Breast epithelium (tissue), 4 donors: Measurements from ENCODE around the gene NTHL1. TPM values are rescaled to one million over a fixed set of nuclear protein-coding genes. Genes with fewer than 3 reads are reported as not detected.

Experiments
- DNase-seq, 2 donors: peaks; one replicate each; pipeline ENCODE4 v3.0.0-alpha.2; 2019; ENCODE audit warnings: low spot score in 2 of 2
- H3K27ac ChIP-seq, 2 donors: fragments of 200-600 bp; sonication (generic) in 1 of 2; one replicate each; pipeline ENCODE4 v1.5.1; 2016 to 2019; ENCODE audit warnings: mild to moderate bottlenecking in 1 of 2
- H3K27me3 ChIP-seq, 2 donors: fragments of 200-600 bp; sonication (generic) in 1 of 2; one replicate each; pipeline versions ENCODE4 v1.5.1 to v1.6.0; 2017 to 2019; ENCODE audit warnings: control low read depth in 1 of 2, mild to moderate bottlenecking in 1 of 2
- H3K36me3 ChIP-seq: fragments of 200-600 bp; one replicate; pipeline ENCODE4 v1.5.1; 2019
- H3K4me1 ChIP-seq, 2 donors: fragments of 200-600 bp; sonication (generic); one replicate each; pipeline ENCODE4 v1.5.1; 2016 to 2019; ENCODE audit warnings: control low read depth in 1 of 2
- H3K4me3 ChIP-seq, 3 donors: fragments of 200-600 bp; sonication (generic); 1 replicate in 2 of 3; 2 replicates in 1 of 3; pipeline ENCODE4 v1.5.1; 2016 to 2019; ENCODE audit warnings: mild to moderate bottlenecking in 3 of 3, moderate library complexity in 2 of 3
- H3K9me3 ChIP-seq, 2 donors: fragments of 200-600 bp; sonication (generic) in 1 of 2; one replicate each; pipeline ENCODE4 v1.5.1; 2016 to 2019; ENCODE audit warnings: control low read depth in 1 of 2
- CTCF ChIP-seq, 3 donors: fragments of 450-650 bp; IDR thresholded peaks; one replicate each; pipeline ENCODE4 v1.5.1; 2016 to 2017; ENCODE audit warnings: antibody characterized with exemption in 3 of 3, mild to moderate bottlenecking in 3 of 3, moderate library complexity in 3 of 3
- POLR2A ChIP-seq: fragments of 450-650 bp; IDR thresholded peaks from one replicate; pipeline ENCODE4 v1.6.1; 2016; ENCODE audit warnings: antibody characterized with exemption, mild to moderate bottlenecking, moderate library complexity
- POLR2AphosphoS5 ChIP-seq, 3 donors: sonication (generic); formaldehyde crosslinking; IDR thresholded peaks; one replicate each; pipeline ENCODE4 v1.6.1; 2017; ENCODE audit warnings: antibody characterized with exemption in 3 of 3
- intact Hi-C: fragments of 100-400 bp; cut with DNase I; formaldehyde crosslinking; loops from one replicate; pipeline ENCODE4 v1.15.1; 2023; ENCODE audit warnings: low total_unique reads
- total RNA-seq, 3 donors: library from RNA; depleted of rRNA; stranded (reverse); fragments of >200 nt; gene quantifications; one replicate each; pipeline ENCODE4 v1.1.0, GENCODE V29; 2016

The NTHL1 gene
- total RNA-seq, 3 donors from 2014 or later = 10.6 to 27.9 (median 16.1) TPM

- TF ChIP-seq POLR2A = no peak
- no peak for TF ChIP-seq CTCF (IDR thresholded peaks at IDR 0.05)
- TF ChIP-seq POLR2AphosphoS5 (IDR thresholded peaks at IDR 0.05) = no peak
- Histone ChIP-seq H3K27ac (peak overlapping the region; percentile 36 to 75), H3K27me3 (no peaks in the 10 kb centered on the region), H3K9me3 (no peaks in the 10 kb centered on the region), H3K4me3 (peak overlapping the region; percentile 58 to 93 (median 74)), H3K36me3 (no peaks in the 10 kb centered on the region), H3K4me1 (peaks cover 5 to 33% of the 10 kb centered on the region in 2 donors)
- intact Hi-C loops = loop anchor here (5.0 kb wide), 1 partner anchor 114 kb away; no protein-coding TSS in a partner anchor
- no peak for DNase-seq
Measured at GRCh38 chr16:2028146-2028545, 19.5 kb downstream of the NTHL1 start.

- Histone ChIP-seq H3K9me3 (no peaks in the 10 kb centered on the region), H3K4me1 (peaks cover 6 to 27% of the 10 kb centered on the region in 2 donors), H3K36me3 (no peaks in the 10 kb centered on the region), H3K27me3 (no peaks in the 10 kb centered on the region), H3K4me3 (peak overlapping the region; percentile 58 to 93 (median 74)), H3K27ac (peak overlapping the region; percentile 33 to 75)
- intact Hi-C loops = loop anchor here (5.0 kb wide), 1 partner anchor 115 kb away; no protein-coding TSS in a partner anchor
- TF ChIP-seq POLR2AphosphoS5 (IDR thresholded peaks at IDR 0.05) (no peak), CTCF (IDR thresholded peaks at IDR 0.05) (no peak), POLR2A (no peak)
- no peak for DNase-seq
Measured at GRCh38 chr16:2027024-2028010, 20.3 kb downstream of the NTHL1 start.

GRCh38 chr16:2026461-2027023 lies 21.1 kb downstream of the NTHL1 start, which contains the start of gene NHERF2:
Gene NHERF2, plus strand, starts transcription at chr16:2026902. Its CDS starts 104 bp downstream, at chr16:2027006.
- H3K4me3 ChIP-seq = peak within 1 kb of the TSS; percentile 58 to 93 (median 74)
- TF ChIP-seq CTCF (IDR thresholded peaks at IDR 0.05) (no peak), POLR2AphosphoS5 (IDR thresholded peaks at IDR 0.05) (no peak), POLR2A (no peak)
- peaks cover 4 to 27% of the 10 kb centered on the region in 2 donors for H3K4me1 ChIP-seq
- DNase-seq = no peak
- H3K36me3 ChIP-seq = no peaks in the 10 kb centered on the region
- H3K27ac ChIP-seq = peak within 1 kb of the TSS; percentile 71 to 75
- intact Hi-C loops = loop anchor here (5.0 kb wide), 1 partner anchor 116 kb away; no protein-coding TSS in a partner anchor
- no peaks in the 10 kb centered on the region for H3K27me3 ChIP-seq
- H3K9me3 ChIP-seq = no peaks in the 10 kb centered on the region

GRCh38 chr16:2025878-2026460 lies 21.7 kb downstream of the NTHL1 start:
- TF ChIP-seq POLR2AphosphoS5 (IDR thresholded peaks at IDR 0.05) = no peak
- no peak for TF ChIP-seq POLR2A
- no peak for TF ChIP-seq CTCF (IDR thresholded peaks at IDR 0.05)
- no peak for DNase-seq
- peak overlapping the region; percentile 58 to 93 (median 74) for H3K4me3 ChIP-seq
- peak overlapping the region; percentile 71 to 75 for H3K27ac ChIP-seq
- H3K4me1 ChIP-seq = peaks cover 4 to 27% of the 10 kb centered on the region in 2 donors
- no peaks in the 10 kb centered on the region for H3K9me3 ChIP-seq
- intact Hi-C loops = loop anchor here (1.0 to 5.0 kb wide), 2 partner anchors 42 to 116 kb away; no protein-coding TSS in a partner anchor
- no peaks in the 10 kb centered on the region for H3K27me3 ChIP-seq
- no peaks in the 10 kb centered on the region for H3K36me3 ChIP-seq
